GM12878 (cell line): Measurements from ENCODE around the gene TXNIP. TPM values are rescaled to one million over a fixed set of nuclear protein-coding genes. Genes with fewer than 3 reads are reported as not detected.

Source experiments
- ASH2L ChIP-seq: fragments of 300-600, 200-600 bp; sonication (generic); IDR thresholded peaks from 2 replicates; pipeline ENCODE4 v1.6.1; 2017; ENCODE audit warnings: low read depth, mild to moderate bottlenecking, borderline replicate concordance
- ATF7 ChIP-seq: fragments of 450-650 bp; IDR thresholded peaks from 2 replicates; pipeline ENCODE4 v1.6.1; 2016; ENCODE audit warnings: low read depth, mild to moderate bottlenecking
- BCLAF1 ChIP-seq: fragments of 450-650 bp; IDR thresholded peaks from 2 replicates; pipeline ENCODE4 v1.6.1; 2017; ENCODE audit warnings: antibody characterized with exemption, mild to moderate bottlenecking, moderate library complexity
- CBX3 ChIP-seq: fragments of 200-600 bp; sonication (generic); IDR thresholded peaks from 2 replicates; pipeline ENCODE4 v1.6.1; 2016; ENCODE audit warnings: low read depth, borderline replicate concordance
- CUX1 ChIP-seq: IDR thresholded peaks from 2 replicates; pipeline ENCODE4 v1.6.1; 2012; ENCODE audit warnings: improper control_type of control experiment, low read depth, low read length; ENCODE audit not compliant: insufficient replicate concordance
- ELK1 ChIP-seq: IDR thresholded peaks from 2 replicates; pipeline ENCODE4 v1.6.1; 2012; ENCODE audit warnings: low read depth, low read length, improper control_type of control experiment
- FOXM1 ChIP-seq: IDR thresholded peaks from 2 replicates; pipeline ENCODE4 v1.6.1; 2012; ENCODE audit warnings: low read depth, mild to moderate bottlenecking, inconsistent platforms, low read length, moderate library complexity
- HDAC6 ChIP-seq: fragments of 200-600 bp; sonication (generic); IDR thresholded peaks from one replicate; pipeline ENCODE4 v1.8.0; 2017; ENCODE audit warnings: antibody characterized with exemption; ENCODE audit not compliant: unreplicated experiment
- HDGF ChIP-seq: fragments of 450-650 bp; IDR thresholded peaks from 2 replicates; pipeline ENCODE4 v1.6.1; 2016; ENCODE audit warnings: antibody characterized with exemption
- IKZF1 ChIP-seq: fragments of 450-650 bp; conservative IDR thresholded peaks from 2 replicates; pipeline ENCODE4 v1.6.1; 2017; ENCODE audit warnings: antibody characterized with exemption, mild to moderate bottlenecking
- IKZF2 ChIP-seq, 2 experiments: fragments of 450-650 bp; IDR thresholded peaks; 2 replicates each; pipeline ENCODE4 v1.6.1; 2017; ENCODE audit warnings: mild to moderate bottlenecking in 2 of 2, moderate library complexity in 2 of 2
- NFYA ChIP-seq: IDR thresholded peaks from 2 replicates; pipeline ENCODE4 v1.6.1; 2011; ENCODE audit warnings: low read depth, mild to moderate bottlenecking, low read length, improper control_type of control experiment, borderline replicate concordance
- RFX5 ChIP-seq: IDR thresholded peaks from 2 replicates; pipeline ENCODE4 v1.6.1; 2011; ENCODE audit warnings: low read depth, low read length, improper control_type of control experiment
- SIX5 ChIP-seq: IDR thresholded peaks from 2 replicates; pipeline ENCODE4 v1.6.1; 2011; ENCODE audit warnings: mild to moderate bottlenecking, low read depth, low read length, moderate library complexity; ENCODE audit not compliant: severe bottlenecking
- SMAD5 ChIP-seq: IDR thresholded peaks from 2 replicates; pipeline ENCODE4 v1.6.1; 2016; ENCODE audit warnings: antibody characterized with exemption, low read depth
- TARDBP ChIP-seq: IDR thresholded peaks from 2 replicates; pipeline ENCODE4 v1.6.1; 2016; ENCODE audit warnings: borderline replicate concordance
- TCF3 ChIP-seq: IDR thresholded peaks from 2 replicates; pipeline ENCODE4 v1.6.1; 2012; ENCODE audit warnings: low read depth, mild to moderate bottlenecking, low read length, borderline replicate concordance; ENCODE audit not compliant: insufficient read depth
- TCF7 ChIP-seq: IDR thresholded peaks from 2 replicates; pipeline ENCODE4 v1.6.1; 2014; ENCODE audit warnings: antibody characterized with exemption, borderline replicate concordance
- ZBED1 ChIP-seq: IDR thresholded peaks from 2 replicates; pipeline ENCODE4 v1.6.1; 2016; ENCODE audit warnings: borderline replicate concordance
- ZNF217 ChIP-seq: fragments of 450-650 bp; IDR thresholded peaks from 2 replicates; pipeline ENCODE4 v1.6.1; 2017; ENCODE audit warnings: antibody characterized with exemption, mild to moderate bottlenecking
- ZNF274 ChIP-seq: IDR thresholded peaks from one replicate; pipeline ENCODE4 v1.8.0; 2011; ENCODE audit not compliant: insufficient read length, insufficient read depth
- ZNF384 ChIP-seq: IDR thresholded peaks from 2 replicates; pipeline ENCODE4 v1.6.1; 2012; ENCODE audit warnings: low read depth, mild to moderate bottlenecking, low read length, improper control_type of control experiment, borderline replicate concordance
- polyA plus RNA-seq, 11 experiments: library from polyadenylated mRNA; depleted of rRNA in 4 of 11; unstranded in 6 of 11; stranded (reverse) in 5 of 11; fragments of >200 nt; fragmentation: Nextera tagmentation in 4 of 11; fragmentation: Illumina TruSeq in 1 of 11; extraction: Ambion mirVana in 4 of 11; extraction: Trizol in 1 of 11; gene quantifications; 1 replicate in 1 of 11; 2 replicates in 10 of 11; pipeline versions ENCODE4 v1.2.1 to v1.2.3, GENCODE V29; 2011 to 2016; ENCODE audit warnings: inconsistent platforms in 2 of 11, missing spikeins in 2 of 11, low read depth in 1 of 11
- total RNA-seq, 4 experiments: library from RNA; depleted of rRNA in 3 of 4; stranded (reverse); fragments of >200 nt in 3 of 4; fragmentation: Illumina TruSeq in 1 of 4; extraction: Trizol in 1 of 4; gene quantifications; 2 replicates each; pipeline versions ENCODE4 v1.2.1 to v1.2.3, GENCODE V29; 2013 to 2021

The TXNIP gene
- total and polyA plus RNA-seq, 10 of the 15 experiments (the other 5 are each of a cell fraction or from before 2014, with no cell fraction given), result 48.7 to 133 (median 107) TPM

- TF ChIP-seq HDGF, result peak; percentile 82
- no peak for TF ChIP-seq CUX1
- no peak for TF ChIP-seq NFYA
- TF ChIP-seq ZNF274, result no peak
- TF ChIP-seq ZBED1, result no peak
- TF ChIP-seq SMAD5, result no peak; the same call in 1 of the 2 replicates
- TF ChIP-seq IKZF1, result peak; percentile 90
- TF ChIP-seq ASH2L, result 0 out of 2 replicates have a peak, but pooled peaks have one; percentile 6
- peak; percentile 4 for TF ChIP-seq SIX5
- no peak for TF ChIP-seq ELK1
- TF ChIP-seq ATF7, result peak; percentile 99
- TF ChIP-seq BCLAF1, result no peak
- no peak for TF ChIP-seq TARDBP
- peak; percentile 84 for TF ChIP-seq RFX5
- TF ChIP-seq IKZF2 (IDR thresholded peaks at IDR 0.05), result peak; percentile 96
- 0 out of 2 replicates have a peak, but pooled peaks have one; percentile 71 for TF ChIP-seq FOXM1
- no peak for TF ChIP-seq CBX3
- no peak for TF ChIP-seq ZNF384
- TF ChIP-seq TCF7, result no peak
- no peak for TF ChIP-seq HDAC6
- no peak for TF ChIP-seq TCF3
- peak; percentile 55; the same call in 1 of the 2 replicates for TF ChIP-seq ZNF217
Observed at GRCh38 chr1:145978854-145979745, 17.3 kb downstream of the TXNIP start (continued).
